GM12801 (cell line): ENCODE measurements around the gene SUPT3H.

Source experiments
- TF ChIP-seq, protein P1 (sequence below): IDR thresholded peaks from one replicate; pipeline ENCODE4 v1.5.1; 2011; ENCODE audit warnings: control low read depth; ENCODE audit not compliant: insufficient read length; ENCODE audit errors: extremely low read depth

SUPT3H gene

DNA sequence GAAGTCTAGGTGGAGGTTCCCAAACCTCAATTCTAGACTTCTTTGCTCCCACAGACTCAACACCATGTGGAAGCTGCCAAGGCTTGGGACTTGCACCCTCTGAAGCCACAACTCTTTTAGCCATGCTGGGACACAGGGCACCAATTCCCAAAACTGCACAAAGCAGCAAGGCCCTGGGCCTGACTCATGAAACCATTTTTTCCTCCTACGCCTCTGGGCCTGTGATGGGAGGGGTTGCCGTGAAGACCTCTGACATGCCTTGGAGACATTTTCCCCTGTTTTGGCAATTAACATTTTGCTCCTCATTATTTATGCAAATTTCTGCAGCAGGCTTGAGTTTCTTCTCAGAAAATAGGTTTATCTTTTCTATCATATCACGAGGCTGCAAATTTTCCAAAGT, 405.0 kb downstream of the SUPT3H start:
- TF ChIP-seq, protein P1, sequence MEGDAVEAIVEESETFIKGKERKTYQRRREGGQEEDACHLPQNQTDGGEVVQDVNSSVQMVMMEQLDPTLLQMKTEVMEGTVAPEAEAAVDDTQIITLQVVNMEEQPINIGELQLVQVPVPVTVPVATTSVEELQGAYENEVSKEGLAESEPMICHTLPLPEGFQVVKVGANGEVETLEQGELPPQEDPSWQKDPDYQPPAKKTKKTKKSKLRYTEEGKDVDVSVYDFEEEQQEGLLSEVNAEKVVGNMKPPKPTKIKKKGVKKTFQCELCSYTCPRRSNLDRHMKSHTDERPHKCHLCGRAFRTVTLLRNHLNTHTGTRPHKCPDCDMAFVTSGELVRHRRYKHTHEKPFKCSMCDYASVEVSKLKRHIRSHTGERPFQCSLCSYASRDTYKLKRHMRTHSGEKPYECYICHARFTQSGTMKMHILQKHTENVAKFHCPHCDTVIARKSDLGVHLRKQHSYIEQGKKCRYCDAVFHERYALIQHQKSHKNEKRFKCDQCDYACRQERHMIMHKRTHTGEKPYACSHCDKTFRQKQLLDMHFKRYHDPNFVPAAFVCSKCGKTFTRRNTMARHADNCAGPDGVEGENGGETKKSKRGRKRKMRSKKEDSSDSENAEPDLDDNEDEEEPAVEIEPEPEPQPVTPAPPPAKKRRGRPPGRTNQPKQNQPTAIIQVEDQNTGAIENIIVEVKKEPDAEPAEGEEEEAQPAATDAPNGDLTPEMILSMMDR, result no peak

DNA sequence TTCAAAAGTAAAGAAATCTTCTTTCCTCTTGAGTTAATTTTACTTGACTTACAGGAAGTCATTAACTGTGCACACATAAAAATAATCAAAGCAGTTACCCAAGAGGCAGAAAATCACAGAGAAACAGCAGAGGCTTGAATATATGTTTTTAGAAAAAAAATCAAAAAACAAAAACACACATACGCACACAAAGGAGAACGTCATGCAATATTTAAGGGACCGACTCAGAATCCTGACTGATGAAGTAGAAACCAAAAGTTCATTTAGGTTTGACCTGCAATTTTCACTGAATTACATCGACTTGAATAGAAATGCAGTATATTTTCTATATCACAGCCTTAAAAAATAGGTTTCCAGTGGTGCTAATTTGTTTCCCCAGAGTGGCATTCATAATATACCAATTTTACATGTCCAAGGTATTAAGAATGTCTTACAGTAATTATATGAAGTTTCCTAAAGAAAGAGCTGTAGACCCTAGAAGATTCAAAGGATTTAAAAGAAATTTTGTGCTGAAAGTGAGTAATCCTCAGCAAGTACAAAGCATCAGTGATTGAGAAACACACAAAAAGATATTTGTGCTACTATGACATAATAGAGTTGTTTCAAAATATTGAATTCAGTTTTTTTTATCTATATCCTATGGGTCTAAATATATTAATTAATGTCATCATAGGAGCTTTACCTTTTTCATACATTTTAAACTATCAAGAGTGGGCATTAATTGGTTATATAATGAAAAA, 408.1 kb downstream of the SUPT3H start:
- TF ChIP-seq, protein P1, result no peak

DNA sequence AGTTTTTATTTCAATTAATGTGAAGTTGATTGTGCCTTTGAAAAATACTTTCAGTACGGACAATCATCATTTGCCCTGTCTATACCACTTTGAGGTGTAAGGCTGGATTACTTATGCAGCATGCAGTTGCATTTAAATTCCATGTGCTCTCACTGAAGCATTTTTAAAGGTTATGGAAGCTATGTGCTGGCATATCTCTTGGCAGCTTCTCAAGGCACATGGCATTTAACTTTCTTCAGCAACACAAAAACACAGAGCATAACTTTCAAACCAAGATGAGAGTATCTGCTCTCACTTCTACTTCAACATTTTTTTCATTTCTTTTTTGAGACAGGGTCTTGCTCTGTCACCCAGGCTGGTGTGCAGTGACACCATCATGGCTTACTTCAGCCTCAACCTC, 410.3 kb downstream of the SUPT3H start:
- TF ChIP-seq, protein P1, result no peak

DNA sequence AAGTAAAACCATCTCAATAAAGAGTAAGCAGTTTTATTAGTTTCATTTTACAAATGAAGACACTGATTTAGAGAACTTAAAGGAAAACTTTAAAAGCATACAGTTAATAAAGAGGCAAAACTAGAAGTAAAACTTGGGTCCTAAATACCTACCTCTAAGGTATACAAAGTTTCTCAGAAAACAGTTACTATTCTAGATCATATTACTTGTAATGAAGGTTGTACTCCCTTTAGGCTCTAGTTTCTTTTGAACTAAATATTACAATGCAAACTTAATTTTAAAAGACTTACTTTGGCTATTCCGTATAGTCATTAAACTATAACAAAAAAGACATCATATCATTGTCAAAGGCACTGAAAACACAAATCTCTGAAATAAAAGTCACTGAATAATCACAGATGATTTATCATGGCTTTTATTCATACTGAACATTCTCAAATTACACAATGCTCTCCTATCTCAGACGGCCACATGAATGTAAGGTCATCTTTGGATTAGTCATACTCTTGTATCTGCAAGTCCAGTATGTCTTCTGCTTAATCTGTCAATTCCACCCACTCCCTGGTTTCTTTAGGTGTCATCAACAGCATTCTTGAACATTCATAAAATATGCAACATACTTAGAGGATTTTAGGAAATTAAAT, 411.2 kb downstream of the SUPT3H start:
- TF ChIP-seq, protein P1, result no peak

DNA sequence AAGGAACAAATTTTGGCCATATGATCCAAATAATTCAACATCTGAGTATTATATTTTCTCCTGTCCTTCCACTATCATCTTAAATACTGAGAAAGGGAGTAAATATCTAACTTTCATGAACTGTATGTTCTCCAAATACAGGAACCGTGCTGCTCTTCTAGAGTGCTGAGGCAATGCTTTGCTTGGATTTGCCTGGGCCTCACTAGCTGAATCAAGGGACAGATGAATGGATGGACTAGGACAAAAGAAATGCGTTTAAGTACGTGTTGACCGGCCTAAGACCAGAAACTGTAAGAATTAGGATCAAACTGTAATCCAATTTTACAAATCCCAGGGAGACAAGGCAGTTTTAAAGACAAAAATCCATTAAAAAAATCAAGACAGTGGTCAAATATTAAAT, 412.0 kb downstream of the SUPT3H start:
- TF ChIP-seq, protein P1, result no peak

DNA sequence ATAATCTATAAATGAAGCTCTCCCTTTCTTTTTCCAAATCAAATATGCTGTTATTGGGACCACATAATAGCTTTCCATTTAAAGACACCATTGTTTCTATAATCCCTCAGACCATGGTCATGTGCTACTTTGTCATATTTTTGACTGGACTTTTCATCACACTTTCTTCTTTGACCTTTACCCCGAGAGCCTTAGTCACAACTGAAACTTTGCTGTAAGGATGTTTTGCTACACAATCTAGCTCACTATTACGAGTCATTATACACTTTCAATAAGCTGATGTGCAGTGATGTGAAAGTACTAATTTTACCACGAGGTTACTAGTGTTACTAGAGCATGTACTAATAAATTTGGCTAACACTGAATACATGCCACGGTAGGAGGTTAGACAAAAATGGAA, 416.8 kb downstream of the SUPT3H start:
- TF ChIP-seq, protein P1, result no peak

DNA sequence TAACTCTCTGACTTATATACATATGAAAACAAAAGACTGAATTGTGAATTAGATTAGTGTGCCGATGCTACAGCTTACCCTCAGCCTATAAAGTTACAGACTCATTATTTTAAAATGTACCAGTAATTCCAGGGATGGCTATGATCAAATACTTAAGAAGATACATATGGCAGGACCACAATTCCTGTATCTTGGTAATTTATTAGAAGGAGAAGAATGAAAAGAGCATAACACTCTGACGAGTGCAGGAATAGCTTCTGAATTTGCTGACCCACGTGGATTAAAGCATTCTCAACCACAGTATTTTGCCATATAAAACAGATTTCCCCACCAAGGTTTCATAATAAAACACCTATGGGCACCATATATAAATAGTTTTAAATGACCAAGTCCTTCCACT, 418.1 kb downstream of the SUPT3H start:
- TF ChIP-seq, protein P1, result no peak
